Neuronal stem cell (in vitro differentiated cells): ENCODE measurements around the gene KCTD19.
A peak's percentile ranks its signal among the peaks of the same experiment; 100 is the strongest.

Source experiments
- DNase-seq: peaks from one replicate; pipeline ENCODE4 v3.0.0-alpha.2; 2013; ENCODE audit warnings: low spot score
- H2AFZ ChIP-seq: one replicate; pipeline ENCODE4 v1.6.1; 2013; ENCODE audit warnings: mild to moderate bottlenecking, low read length, inconsistent platforms
- H2AK5ac ChIP-seq: 2 replicates; pipeline ENCODE4 v1.6.1; 2013; ENCODE audit warnings: low read depth, mild to moderate bottlenecking, inconsistent platforms, low read length, moderate library complexity, mixed read lengths
- H2BK120ac ChIP-seq: 2 replicates; pipeline ENCODE4 v1.6.1; 2013; ENCODE audit warnings: low read depth, mild to moderate bottlenecking, inconsistent platforms, low read length, moderate library complexity, mixed read lengths
- H2BK12ac ChIP-seq: one replicate; pipeline ENCODE4 v1.6.1; 2013; ENCODE audit warnings: low read length, inconsistent platforms
- H2BK15ac ChIP-seq: 2 replicates; pipeline ENCODE4 v1.6.1; 2013; ENCODE audit warnings: mild to moderate bottlenecking, low read length, inconsistent platforms, mixed read lengths
- H2BK5ac ChIP-seq: one replicate; pipeline ENCODE4 v1.6.1; 2013; ENCODE audit warnings: inconsistent platforms, mild to moderate bottlenecking, low read length, moderate library complexity
- H3K14ac ChIP-seq: one replicate; pipeline ENCODE4 v1.6.1; 2013; ENCODE audit warnings: low read length, inconsistent platforms
- H3K18ac ChIP-seq: 2 replicates; pipeline ENCODE4 v1.6.1; 2013; ENCODE audit warnings: low read length, inconsistent platforms
- H3K23ac ChIP-seq: 2 replicates; pipeline ENCODE4 v1.6.1; 2013; ENCODE audit warnings: low read depth, mild to moderate bottlenecking, mixed read lengths, low read length, inconsistent platforms; ENCODE audit not compliant: poor library complexity
- H3K27ac ChIP-seq: replicated peaks from 3 replicates; pipeline ENCODE4 v1.5.1; 2013; ENCODE audit warnings: low read length, inconsistent platforms
- H3K27me3 ChIP-seq, 3 experiments: 2 replicates each; pipeline ENCODE4 v1.6.1; 2013; ENCODE audit warnings: low read length in 3 of 3, mild to moderate bottlenecking in 2 of 3, inconsistent platforms in 1 of 3, low read depth in 1 of 3, mixed read lengths in 1 of 3, moderate library complexity in 1 of 3; ENCODE audit not compliant: control insufficient read depth in 3 of 3, insufficient read depth in 3 of 3
- H3K36me3 ChIP-seq, 2 donors: replicated peaks in 1 of 2; 2 replicates each; pipeline ENCODE4 v1.6.1; 2013; ENCODE audit warnings: low read length in 2 of 2; ENCODE audit not compliant: control insufficient read depth in 2 of 2, insufficient read depth in 2 of 2
- H3K4ac ChIP-seq: 2 replicates; pipeline ENCODE4 v1.6.1; 2013; ENCODE audit warnings: inconsistent platforms, mild to moderate bottlenecking, low read length, moderate library complexity
- H3K4me1 ChIP-seq, 2 donors: 1 replicate in 1 of 2; 2 replicates in 1 of 2; pipeline ENCODE4 v1.6.1; 2013; ENCODE audit warnings: low read length in 2 of 2, low read depth in 1 of 2; ENCODE audit not compliant: control insufficient read depth in 2 of 2, insufficient read depth in 1 of 2
- H3K4me2 ChIP-seq: one replicate; pipeline ENCODE4 v1.6.1; 2013; ENCODE audit warnings: mild to moderate bottlenecking, low read length, inconsistent platforms; ENCODE audit not compliant: insufficient read depth, poor library complexity, severe bottlenecking
- H3K4me3 ChIP-seq, 2 donors: 2 replicates each; pipeline ENCODE4 v1.5.1; 2013; ENCODE audit warnings: low read length in 2 of 2, mild to moderate bottlenecking in 2 of 2, inconsistent platforms in 1 of 2, moderate library complexity in 1 of 2
- H3K79me1 ChIP-seq: one replicate; pipeline ENCODE4 v1.6.1; 2013; ENCODE audit warnings: low read depth, mild to moderate bottlenecking, inconsistent platforms, low read length, moderate library complexity
- H3K9ac ChIP-seq: one replicate; pipeline ENCODE4 v1.6.1; 2013; ENCODE audit warnings: mild to moderate bottlenecking, low read depth, low read length, inconsistent platforms; ENCODE audit not compliant: poor library complexity
- H3K9me3 ChIP-seq, 2 donors: replicated peaks in 1 of 2; 2 replicates each; pipeline versions ENCODE3 to v1.6.1; 2013; ENCODE audit warnings: low read length in 2 of 2, mild to moderate bottlenecking in 2 of 2, inconsistent platforms in 1 of 2, low read depth in 1 of 2, mixed read lengths in 1 of 2, moderate library complexity in 1 of 2; ENCODE audit not compliant: control insufficient read depth in 2 of 2, insufficient read depth in 1 of 2
- H4K8ac ChIP-seq: one replicate; pipeline ENCODE4 v1.6.1; 2013; ENCODE audit warnings: low read depth, mild to moderate bottlenecking, inconsistent platforms, low read length, moderate library complexity
- H4K91ac ChIP-seq: one replicate; pipeline ENCODE4 v1.6.1; 2013; ENCODE audit warnings: low read length, low read depth, mild to moderate bottlenecking, inconsistent platforms; ENCODE audit not compliant: poor library complexity
- WGBS, 2 donors: extraction: QIAGEN DNeasy Blood & Tissue Kit; methylation state at CpG; one replicate each; pipeline ENCODE4 v1.1.7; 2013; ENCODE audit warnings: missing lambda C conversion rate in 2 of 2, mixed read lengths in 1 of 2; ENCODE audit not compliant: insufficient read length in 2 of 2, insufficient replicate concordance in 1 of 2; ENCODE audit errors: extremely low coverage in 2 of 2; 5-methylcytosine and 5-hydroxymethylcytosine counted together

KCTD19 gene

GRCh38 chr16:67258161-67258835 is 68.2 kb downstream of the KCTD19 start:
- H3K4me1 ChIP-seq, result no peaks in the 10 kb centered on the region
- WGBS, 2 donors, result no CpG with 5 or more reads among the region's 11 CpGs

GRCh38 chr16:67257486-67258160 is 68.9 kb downstream of the KCTD19 start:
- Histone ChIP-seq H2BK120ac (no peak overlapping the region), H2AFZ (no peak overlapping the region), H3K79me1 (peaks cover 2% of the 10 kb centered on the region), H3K23ac (no peak overlapping the region), H2BK5ac (no peak overlapping the region), H3K9ac (no peak overlapping the region), H3K36me3 (no peaks in the 10 kb centered on the region), H3K4me3 (no peak overlapping the region), H3K14ac (no peak overlapping the region), H3K9me3 (no peaks in the 10 kb centered on the region), H2BK15ac (no peak overlapping the region), H3K18ac (no peak overlapping the region), H3K4me2 (no peak overlapping the region), H2AK5ac (no peak overlapping the region), H4K91ac (no peak overlapping the region), H3K4me1 (no peaks in the 10 kb centered on the region), H3K27ac (no peak overlapping the region), H2BK12ac (no peak overlapping the region), H4K8ac (no peak overlapping the region), H3K4ac (no peak overlapping the region), H3K27me3 (no peaks in the 10 kb centered on the region)
- no CpG with 5 or more reads among the region's 4 CpGs for WGBS, 2 donors
- DNase-seq, result no peak

More at GRCh38 chr16:67258161-67258835, 68.2 kb downstream of the KCTD19 start:
- Histone ChIP-seq H3K4ac (no peak overlapping the region), H3K79me1 (peaks cover 2% of the 10 kb centered on the region), H3K27me3 (no peaks in the 10 kb centered on the region), H3K4me3 (no peak overlapping the region), H2AK5ac (no peak overlapping the region), H3K9me3 (no peaks in the 10 kb centered on the region), H2AFZ (no peak overlapping the region), H4K91ac (no peak overlapping the region), H3K36me3 (no peaks in the 10 kb centered on the region), H3K23ac (peak overlapping the region; percentile 3), H3K27ac (no peak overlapping the region), H2BK120ac (no peak overlapping the region), H2BK5ac (no peak overlapping the region), H4K8ac (no peak overlapping the region), H2BK12ac (no peak overlapping the region), H3K9ac (no peak overlapping the region), H3K18ac (no peak overlapping the region), H2BK15ac (no peak overlapping the region), H3K14ac (peak overlapping the region; percentile 63), H3K4me2 (no peak overlapping the region)
- no peak for DNase-seq

- Histone ChIP-seq H3K4me3 (no peak overlapping the region), H3K36me3 (no peaks in the 10 kb centered on the region), H3K4ac (no peak overlapping the region), H3K4me1 (no peaks in the 10 kb centered on the region), H3K4me2 (no peak overlapping the region), H3K9me3 (no peaks in the 10 kb centered on the region), H3K18ac (no peak overlapping the region), H3K27ac (no peak overlapping the region), H4K91ac (no peak overlapping the region), H2BK120ac (no peak overlapping the region), H2BK15ac (no peak overlapping the region), H2AFZ (no peak overlapping the region), H3K79me1 (peaks cover 2% of the 10 kb centered on the region), H3K9ac (no peak overlapping the region), H3K23ac (peak overlapping the region; percentile 48), H2BK12ac (no peak overlapping the region), H4K8ac (no peak overlapping the region), H2BK5ac (no peak overlapping the region), H3K27me3 (no peaks in the 10 kb centered on the region), H3K14ac (no peak overlapping the region), H2AK5ac (peak overlapping the region; percentile 50)
- no peak for DNase-seq
- WGBS, 2 donors, result no CpG with 5 or more reads among the region's 11 CpGs
Observed at GRCh38 chr16:67256701-67257230, 69.8 kb downstream of the KCTD19 start.

GRCh38 chr16:67255553-67256221 is 70.9 kb downstream of the KCTD19 start:
- no peak for DNase-seq
- Histone ChIP-seq H2BK5ac (peak overlapping the region; percentile 32), H3K27me3 (peaks cover 0 to under 1% (median 0%) of the 10 kb centered on the region in 3 experiments), H3K4me3 (no peak overlapping the region), H2BK120ac (no peak overlapping the region), H3K4ac (peak overlapping the region; percentile 42), H3K9me3 (no peaks in the 10 kb centered on the region), H3K27ac (no peak overlapping the region), H4K91ac (no peak overlapping the region), H4K8ac (no peak overlapping the region), H3K18ac (no peak overlapping the region), H3K36me3 (no peaks in the 10 kb centered on the region), H3K9ac (no peak overlapping the region), H3K4me1 (no peaks in the 10 kb centered on the region), H3K23ac (peak overlapping the region; percentile 82), H2AK5ac (no peak overlapping the region), H2AFZ (no peak overlapping the region), H3K14ac (peak overlapping the region; percentile 51), H2BK15ac (no peak overlapping the region), H3K79me1 (peaks cover 2% of the 10 kb centered on the region), H2BK12ac (no peak overlapping the region), H3K4me2 (no peak overlapping the region)
- no CpG with 5 or more reads among the region's 17 CpGs for WGBS, 2 donors
